ENCODE measurements around the gene PLAGL1.
A peak's percentile ranks its signal among the peaks of the same experiment; 100 is the strongest.

PLAGL1 gene

GRCh38 chr6:143966312-143966711 is 41.7 kb downstream of the PLAGL1 start:
- no peak for DNase-seq (ENCODE audit: low read depth)

- no peak for DNase-seq (ENCODE audit: low read depth)
Measured at GRCh38 chr6:143965503-143966171, 42.4 kb downstream of the PLAGL1 start.

GRCh38 chr6:143964674-143965081 is 43.4 kb downstream of the PLAGL1 start:
- no peak for DNase-seq (ENCODE audit: low read depth)

GRCh38 chr6:143963158-143963919 is 44.7 kb downstream of the PLAGL1 start:
- DNase-seq (ENCODE audit: low read depth) = no peak

- no peak for DNase-seq (ENCODE audit: low read depth)
Measured at GRCh38 chr6:143961886-143962878, 45.9 kb downstream of the PLAGL1 start.

- no peak for DNase-seq (ENCODE audit: low read depth)
Measured at GRCh38 chr6:143961066-143961465, 47.0 kb downstream of the PLAGL1 start.

GRCh38 chr6:143959927-143960326 is 48.1 kb downstream of the PLAGL1 start:
- DNase-seq (ENCODE audit: low read depth) = no peak

GRCh38 chr6:143958839-143959399 is 49.1 kb downstream of the PLAGL1 start:
- DNase-seq (ENCODE audit: low read depth) = no peak

- DNase-seq (ENCODE audit: low read depth) = no peak
Measured at GRCh38 chr6:143957679-143958274, 50.3 kb downstream of the PLAGL1 start.

GRCh38 chr6:143955971-143956370 is 52.1 kb downstream of the PLAGL1 start:
- no peak for DNase-seq (ENCODE audit: low read depth)

GRCh38 chr6:143953922-143954321 is 54.1 kb downstream of the PLAGL1 start:
- DNase-seq (ENCODE audit: low read depth) = no peak

GRCh38 chr6:143952947-143953701 is 54.9 kb downstream of the PLAGL1 start:
- DNase-seq (ENCODE audit: low read depth) = no peak

GRCh38 chr6:143952060-143952778 is 55.8 kb downstream of the PLAGL1 start:
- DNase-seq (ENCODE audit: low read depth) = no peak

- DNase-seq (ENCODE audit: low read depth) = no peak
Measured at GRCh38 chr6:143950875-143951274, 57.2 kb downstream of the PLAGL1 start.

- no peak for DNase-seq (ENCODE audit: low read depth)
Measured at GRCh38 chr6:143949962-143950361, 58.1 kb downstream of the PLAGL1 start.

- no peak for DNase-seq (ENCODE audit: low read depth)
Measured at GRCh38 chr6:143949535-143949934, 58.5 kb downstream of the PLAGL1 start.

- DNase-seq (ENCODE audit: low read depth) = no peak
Measured at GRCh38 chr6:143948208-143948607, 59.9 kb downstream of the PLAGL1 start.

GRCh38 chr6:143941852-143942627 is 66.0 kb downstream of the PLAGL1 start:
- peak; percentile 19 for DNase-seq (ENCODE audit: low read depth)

- DNase-seq (ENCODE audit: low read depth) = no peak
Measured at GRCh38 chr6:143940011-143940597, 68.0 kb downstream of the PLAGL1 start.

Data from stimulated activated CD8-positive, alpha-beta memory T cell treated with anti-CD3 and anti-CD28 coated beads, Interleukin-15, amount 100 ng/mL, for 24 hours (primary cell).